NOMO-1 treated with dmso at 0.1 percent for 144 hours (cell line): ENCODE data around the gene DEK.
"Not testable (repeated sequence)": the region's sequence is repeated elsewhere in the genome, so short reads cannot be mapped to it uniquely, and the experiment has no call there.

Experiments used
- DNase-seq: peaks from one replicate; lab custom pipeline; 2025; ENCODE audit not compliant: unreplicated experiment; lab: John Stamatoyannopoulos, UW

DEK gene

DNA sequence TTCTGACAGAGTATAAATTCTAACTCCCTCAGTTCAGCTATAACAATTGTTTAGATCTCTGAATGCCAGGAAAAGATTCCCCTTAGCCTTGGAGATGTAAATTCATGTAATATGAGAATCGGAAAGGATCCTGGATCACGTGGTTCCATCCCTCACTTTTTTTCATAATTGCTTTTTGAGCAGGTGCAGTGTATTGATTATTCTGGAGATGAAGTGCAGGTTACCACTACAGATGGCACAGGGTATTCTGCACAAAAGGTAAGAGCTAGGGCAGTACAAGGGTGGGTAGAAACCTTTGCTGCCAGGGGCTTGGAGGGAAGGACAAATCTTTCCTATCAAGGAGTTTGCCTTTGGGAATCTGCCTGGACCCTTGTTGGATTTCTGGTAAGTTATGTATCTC, 56.4 kb downstream of the DEK start:
- no peak for DNase-seq

DNA sequence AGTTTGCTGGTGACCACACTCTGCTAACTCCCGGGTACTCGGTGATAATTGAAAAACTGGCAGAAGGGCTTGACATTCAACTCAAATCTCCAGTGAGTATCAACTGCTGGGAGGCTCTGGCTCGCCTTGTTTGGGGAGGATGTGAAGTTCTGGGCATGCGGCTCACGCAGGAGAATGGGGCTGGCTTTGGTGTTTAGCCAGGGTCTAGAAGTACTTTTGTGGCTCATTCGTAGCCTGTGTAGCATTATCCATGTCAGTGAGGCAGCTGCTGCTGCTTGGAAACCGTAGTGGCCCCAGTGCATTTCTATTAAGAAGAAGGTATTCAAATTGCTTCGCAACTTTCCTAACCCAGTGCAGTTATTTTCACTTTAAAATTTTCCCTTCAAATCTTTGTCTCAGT, 56.9 kb downstream of the DEK start:
- DNase-seq, result no peak

DNA sequence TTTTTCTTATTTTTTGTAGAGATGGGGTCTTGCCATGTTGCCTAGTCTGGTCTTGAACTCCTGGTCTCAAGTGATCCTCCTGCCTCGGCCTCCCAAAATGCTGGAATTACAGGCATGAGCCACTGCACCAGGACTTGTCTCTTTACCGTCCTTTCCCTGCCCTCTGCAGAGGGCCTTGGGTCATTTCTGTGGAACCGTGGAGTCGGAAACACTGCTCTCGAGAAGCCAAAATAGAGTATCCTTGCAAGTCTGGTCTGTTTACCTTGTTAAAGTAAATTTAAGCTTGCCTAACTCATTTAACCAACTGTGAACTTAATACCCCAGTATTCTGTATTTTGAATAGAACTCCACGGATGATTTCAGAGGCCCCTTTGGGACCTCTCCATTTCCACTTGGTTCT, 57.7 kb downstream of the DEK start:
- no peak for DNase-seq

DNA sequence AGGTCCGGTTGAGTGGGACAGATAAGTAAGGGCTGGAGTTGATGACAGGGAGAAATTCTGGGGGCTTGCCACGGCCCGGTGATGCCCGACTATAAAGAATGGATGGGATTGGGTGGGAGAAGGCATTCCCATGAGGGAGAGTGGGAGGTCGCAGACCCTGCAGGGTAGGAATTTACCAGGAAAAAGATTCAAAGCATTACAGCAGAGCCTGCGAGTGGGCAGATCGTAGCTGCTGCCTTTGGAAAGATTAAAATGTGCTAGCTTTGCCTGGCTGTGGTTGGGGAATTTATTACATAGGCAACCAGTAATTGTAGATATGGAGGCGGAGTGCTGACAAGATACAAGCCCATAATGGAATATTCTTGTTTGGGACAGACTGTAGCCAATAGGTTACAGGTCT, 59.6 kb downstream of the DEK start:
- no peak for DNase-seq

DNA sequence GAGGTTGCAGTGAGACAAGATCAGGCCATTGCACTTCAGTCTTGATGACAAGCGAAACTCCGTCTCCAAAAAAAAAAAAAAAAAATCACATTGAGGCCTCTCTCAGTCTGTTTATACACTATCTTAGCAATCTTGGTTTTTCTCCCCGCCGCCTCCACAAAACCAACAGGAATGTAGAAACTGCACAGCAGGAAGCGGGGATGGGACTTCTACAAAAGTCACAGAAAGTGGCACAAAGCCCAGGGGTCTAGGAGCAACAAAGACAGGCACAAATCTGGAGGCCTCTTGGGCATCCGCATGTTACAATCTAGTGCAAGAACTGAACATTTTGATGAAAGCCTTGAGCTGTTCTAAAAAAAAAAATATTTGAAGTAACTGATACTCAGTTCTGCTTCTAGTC, 60.5 kb downstream of the DEK start:
- DNase-seq, result no peak

DNA sequence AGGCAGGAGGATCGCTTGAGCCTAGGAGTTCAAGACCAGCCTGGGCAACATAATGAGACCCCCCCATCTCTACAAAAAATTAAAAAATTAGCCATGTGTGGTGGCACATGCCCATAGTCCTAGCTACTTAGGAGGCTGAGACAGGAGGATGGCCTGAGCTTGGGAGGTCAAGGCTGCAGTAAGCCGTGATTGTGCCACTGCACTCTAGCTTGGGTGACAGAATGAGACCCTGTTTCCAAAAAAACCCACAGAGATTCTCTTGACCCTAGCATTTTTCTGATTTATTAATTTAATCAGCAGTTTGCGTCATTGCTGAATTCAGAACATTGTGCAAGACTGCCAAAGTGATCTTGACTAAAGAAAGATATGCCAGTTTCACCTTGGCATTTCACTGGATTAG, 72.3 kb downstream of the DEK start:
- DNase-seq, result no peak

DNA sequence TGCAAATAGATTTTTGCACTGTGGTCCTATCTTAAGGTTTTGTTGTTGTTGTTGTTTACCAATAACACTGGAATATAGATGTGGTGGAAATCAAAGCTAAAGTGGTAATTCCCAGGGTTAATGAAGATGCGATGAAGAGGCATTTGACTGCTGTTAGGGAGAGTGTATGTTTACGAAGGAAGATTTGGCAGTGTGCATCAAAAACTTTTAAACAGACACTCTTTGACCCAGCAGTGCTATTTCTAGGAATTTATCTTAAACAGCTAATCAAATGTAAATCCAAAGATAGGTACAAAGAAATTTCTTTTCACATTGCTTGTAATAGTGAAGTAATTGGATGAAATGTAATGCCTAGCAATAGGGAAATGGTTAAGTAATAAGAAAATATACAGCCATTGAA, 75.1 kb downstream of the DEK start:
- DNase-seq, result no peak

DNA sequence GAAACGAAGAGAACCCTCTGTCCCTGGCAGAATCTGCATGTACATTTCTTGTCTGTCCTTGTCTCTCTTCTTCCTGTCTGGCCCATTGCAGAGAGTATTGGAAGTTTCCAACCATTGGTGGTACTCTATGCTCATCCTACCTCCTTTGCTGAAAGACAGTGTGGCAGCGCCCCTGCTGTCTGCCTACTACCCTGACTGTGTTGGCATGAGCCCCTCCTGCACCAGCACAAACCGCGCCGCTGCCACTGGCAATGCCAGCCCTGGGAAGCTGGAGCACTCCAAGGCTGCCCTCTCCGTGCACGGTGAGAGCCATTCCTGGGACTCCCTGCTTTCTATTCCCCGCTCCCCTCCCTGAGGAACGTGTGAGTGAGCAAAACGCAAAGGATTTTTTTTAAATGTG, 76.6 kb downstream of the DEK start:
- DNase-seq, result no peak

DNA sequence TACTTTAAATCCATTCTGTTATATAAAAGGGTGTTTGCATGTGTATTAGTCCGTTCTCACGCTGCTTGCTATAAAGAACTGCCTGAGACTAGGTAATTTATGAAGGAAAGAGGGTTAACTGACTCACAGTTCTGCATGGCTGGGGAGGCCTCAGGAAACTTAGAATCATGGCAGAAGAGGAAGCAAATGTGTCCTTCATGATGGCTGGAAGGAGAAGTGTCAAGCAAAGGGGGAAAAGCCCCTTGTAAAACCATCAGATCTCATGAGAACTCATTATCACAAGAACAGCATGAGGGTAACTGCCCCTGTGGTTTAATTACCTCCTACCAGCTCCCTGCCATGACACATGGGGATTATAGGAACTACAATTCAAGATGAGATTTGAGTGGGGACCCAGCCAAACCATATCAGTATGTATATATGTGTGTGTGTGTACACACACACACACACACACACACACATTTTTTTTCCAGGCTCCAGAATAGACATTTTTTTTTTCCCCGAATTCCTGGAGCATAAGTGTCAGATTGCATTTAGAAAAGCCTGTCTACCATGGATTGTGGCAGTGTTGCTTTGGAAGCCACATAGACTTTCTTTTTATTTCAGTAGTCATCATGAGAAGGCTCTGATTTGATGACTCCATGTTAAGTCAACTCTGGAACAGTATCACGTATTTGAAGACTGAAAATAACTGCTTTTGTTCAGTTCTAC, 77.6 kb downstream of the DEK start:
- peak; percentile 53 for DNase-seq

DNA sequence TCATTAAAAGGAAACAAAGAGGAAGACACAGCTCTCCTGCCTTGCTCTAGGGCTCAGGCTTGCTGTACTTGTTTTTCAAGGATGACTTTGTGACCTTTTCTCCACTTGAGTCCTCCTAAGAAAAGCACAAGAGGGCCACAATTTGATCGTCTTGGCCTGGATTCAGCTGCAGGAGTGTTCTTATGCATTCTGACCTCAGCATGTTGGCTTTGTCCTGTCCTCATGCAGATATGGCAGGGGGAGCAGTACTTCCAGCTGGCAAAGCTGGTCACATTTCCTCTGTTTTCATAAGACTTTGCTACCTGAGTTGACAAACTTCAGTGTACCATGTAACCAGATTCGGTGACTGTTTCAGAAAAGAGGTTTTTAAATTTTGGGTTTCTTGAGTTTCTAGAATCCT, 78.3 kb downstream of the DEK start:
- no peak for DNase-seq

DNA sequence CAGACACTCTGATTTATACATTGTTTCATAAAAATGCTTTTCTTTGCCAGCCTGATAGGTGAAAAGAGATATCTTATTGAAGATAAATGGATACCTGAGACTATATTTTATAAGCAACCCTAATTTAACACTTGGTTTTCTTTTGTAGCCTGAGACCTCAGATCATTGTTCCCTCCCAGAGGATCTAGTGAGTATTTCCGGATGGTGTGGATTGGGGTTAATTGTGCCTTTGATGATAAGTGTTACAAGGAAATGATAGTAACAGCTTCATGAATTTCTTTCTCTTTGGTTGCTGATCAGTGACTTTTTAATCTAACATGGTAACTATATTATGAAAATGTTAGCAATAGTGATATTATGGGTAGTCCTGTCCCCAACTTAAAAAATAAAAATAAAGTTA, 78.7 kb downstream of the DEK start:
- DNase-seq, result no peak

DNA sequence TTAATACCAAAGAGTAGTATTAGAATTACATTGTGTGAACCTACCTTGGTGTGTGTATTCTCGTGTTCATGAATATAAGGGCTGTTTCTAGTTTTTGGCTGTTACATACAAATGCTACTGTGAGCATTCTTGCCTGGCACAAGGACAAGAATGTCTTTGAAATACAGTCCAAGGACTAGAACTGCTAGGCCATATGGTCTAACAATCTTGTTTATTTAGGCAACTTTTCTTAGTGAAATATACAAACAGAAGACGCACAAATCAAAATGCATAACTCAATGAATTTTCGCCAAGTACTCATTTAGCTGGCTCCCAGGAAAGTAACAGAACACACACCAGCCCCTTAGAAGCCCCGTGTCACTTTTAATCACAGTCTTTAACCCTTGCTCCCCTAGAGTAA, 80.6 kb downstream of the DEK start:
- DNase-seq, result no peak

DNA sequence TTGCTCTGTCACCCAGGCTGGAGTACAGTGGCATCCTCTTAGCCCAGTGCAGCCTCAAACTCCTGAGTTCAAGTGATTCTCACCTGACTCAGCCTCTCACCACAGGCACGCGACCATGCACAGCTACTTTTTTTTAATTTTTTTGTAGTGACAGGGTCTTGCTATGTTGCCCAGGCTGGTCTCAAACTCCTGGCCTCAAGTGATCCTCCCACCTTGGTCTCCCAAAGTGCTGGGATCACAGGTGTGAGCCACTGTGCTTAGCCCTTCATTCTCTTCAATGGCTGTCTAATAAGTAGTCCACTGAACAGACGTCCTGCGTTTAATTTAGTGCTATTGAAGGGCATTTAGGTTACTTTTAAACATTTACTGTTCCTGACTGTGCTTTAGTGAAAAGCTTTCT, 81.8 kb downstream of the DEK start:
- no peak for DNase-seq

DNA sequence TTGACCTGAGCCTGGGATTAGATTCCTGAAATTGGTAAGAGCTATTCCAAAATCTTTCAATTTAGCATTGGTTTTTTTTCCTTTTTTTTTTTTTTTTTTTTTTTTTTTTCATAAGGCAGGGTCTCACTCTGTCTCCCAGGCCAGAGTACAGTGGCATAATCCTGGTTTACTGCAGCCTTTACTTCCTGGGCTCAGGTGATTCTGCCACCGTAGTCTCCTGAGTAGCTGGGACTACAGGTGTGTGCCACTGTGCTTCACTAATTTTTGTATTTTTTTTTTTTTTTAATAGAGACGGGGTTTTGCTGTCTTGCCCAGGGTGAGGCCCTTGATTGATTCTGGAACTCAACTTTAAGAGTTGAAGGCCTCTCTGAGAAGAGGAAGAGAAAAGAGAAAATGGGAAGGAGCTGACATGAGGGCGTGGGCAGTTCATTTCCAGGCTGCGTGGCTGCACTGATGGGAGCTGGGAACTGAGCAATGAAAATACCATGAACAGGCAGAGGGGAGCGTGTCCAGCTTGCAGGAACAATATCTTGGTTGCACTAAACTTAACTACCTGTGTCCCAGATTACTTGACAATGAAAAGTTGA, 84.5 kb downstream of the DEK start:
- DNase-seq, result peak; percentile 42

DNA sequence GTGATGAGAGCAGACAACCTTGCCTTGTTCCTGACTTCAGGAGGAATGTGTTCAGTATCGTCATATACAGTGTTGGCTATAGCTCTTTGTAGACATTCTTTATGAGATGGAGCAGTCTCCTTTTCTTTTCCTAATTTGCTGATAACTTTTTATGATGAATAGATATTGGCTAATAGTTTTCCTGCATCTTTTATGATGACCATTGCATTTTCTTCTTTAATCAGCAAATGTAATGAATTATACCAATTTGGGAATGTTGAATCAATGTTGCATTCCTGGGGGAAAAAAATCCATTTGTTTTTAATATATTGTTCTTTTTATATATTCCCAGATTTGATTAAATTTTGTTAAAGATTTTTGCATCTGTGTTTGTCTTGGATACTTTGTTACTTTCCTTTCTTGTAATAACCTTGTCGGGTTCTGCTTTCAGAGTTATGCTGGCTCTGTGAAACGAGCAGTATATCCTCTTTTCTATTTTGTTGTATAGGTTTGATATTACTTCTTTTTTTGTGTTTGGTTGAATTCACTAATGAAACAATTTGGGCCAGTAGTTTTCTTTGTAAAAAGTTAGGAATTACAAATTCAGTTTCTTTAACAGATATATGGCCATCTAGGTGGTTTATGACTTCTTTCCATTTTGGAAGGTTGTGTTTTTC, 85.2 kb downstream of the DEK start:
- no peak for DNase-seq

DNA sequence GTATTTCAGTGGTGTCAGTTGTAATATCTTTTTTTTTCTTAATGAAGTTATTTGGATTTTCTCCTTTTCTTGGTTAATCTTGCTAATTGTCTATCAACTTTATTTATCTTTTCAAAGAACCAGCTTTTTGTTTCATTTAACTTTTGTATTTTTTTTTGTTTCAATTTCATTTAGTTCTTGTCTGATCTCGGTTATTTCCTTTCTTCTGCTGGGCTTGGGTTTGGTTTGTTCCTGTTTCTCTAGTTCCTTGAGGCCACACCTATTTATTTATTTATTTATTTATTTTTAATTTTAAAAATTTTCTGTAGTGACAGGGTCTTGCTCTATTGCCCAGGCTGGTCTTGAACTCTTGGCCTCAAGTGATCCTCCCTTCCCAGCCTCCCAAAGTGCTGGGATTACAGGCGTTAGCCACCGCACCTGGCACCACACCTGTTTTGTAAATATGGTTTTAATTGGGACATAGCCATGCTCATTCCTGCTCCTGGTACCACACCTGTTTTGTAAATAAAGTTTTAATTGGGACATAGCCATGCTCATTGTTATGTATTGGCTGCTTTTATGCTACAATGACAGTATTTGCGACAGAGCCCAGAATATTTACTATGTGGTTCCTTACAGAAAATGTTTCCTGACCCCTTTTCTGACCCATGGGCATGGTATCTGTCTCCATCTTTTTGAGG, 86.9 kb downstream of the DEK start:
- no peak for DNase-seq

DNA sequence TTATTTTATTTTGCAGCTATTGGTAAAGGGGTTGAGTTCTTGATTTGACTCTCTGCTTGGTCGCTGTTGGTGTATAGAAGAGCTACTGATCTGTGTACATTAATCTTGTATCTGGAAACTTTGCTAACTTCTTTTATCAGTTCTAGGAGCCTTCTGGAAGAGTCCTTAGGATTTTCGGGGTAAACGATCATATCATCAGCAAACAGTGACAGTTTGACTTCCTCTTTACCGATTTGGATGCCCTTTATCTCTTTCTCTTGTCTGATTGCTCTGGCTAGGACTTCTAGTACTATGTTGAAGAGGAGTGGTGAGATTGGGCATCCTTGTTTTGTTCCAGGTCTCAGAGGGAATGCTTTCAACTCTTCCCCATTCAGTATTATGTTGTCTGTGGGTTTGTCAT, 88.1 kb downstream of the DEK start:
- not testable (repeated sequence) for DNase-seq
